ENCODE results near the gene KIAA0513.

Gene KIAA0513

GRCh38 chr16:85093705-85094104, 66.1 kb downstream of the KIAA0513 start:
- in situ Hi-C loops (cut with HindIII; ENCODE audit: low pct_ligation_motif_present, low sequenced_read_pairs), result no loop called here
- TF ChIP-seq CTCF (IDR thresholded peaks at IDR 0.05; ENCODE audit: low read depth, low read length, missing control alignments), result no peak
- Histone ChIP-seq H3K36me3 (replicated peaks) (no peaks in the 10 kb centered on the region), H3K27me3 (replicated peaks) (peaks cover 13% of the 10 kb centered on the region), H3K27ac (no peak overlapping the region), H3K4me3 (ENCODE audit: low read depth, low read length) (no peak overlapping the region)
- no peak for DNase-seq

- H3K27ac ChIP-seq, result no peak overlapping the region
- no peak for TF ChIP-seq CTCF (IDR thresholded peaks at IDR 0.05; ENCODE audit: low read depth, low read length, missing control alignments)
- in situ Hi-C loops (cut with HindIII; ENCODE audit: low pct_ligation_motif_present, low sequenced_read_pairs), result no loop called here
- no peak overlapping the region for H3K4me3 ChIP-seq (ENCODE audit: low read depth, low read length)
- H3K27me3 ChIP-seq (replicated peaks), result peaks cover 13% of the 10 kb centered on the region
- no peak for DNase-seq
- no peaks in the 10 kb centered on the region for H3K36me3 ChIP-seq (replicated peaks)
Measured at GRCh38 chr16:85094176-85094805, 66.7 kb downstream of the KIAA0513 start.

- TF ChIP-seq CTCF (IDR thresholded peaks at IDR 0.05; ENCODE audit: low read depth, low read length, missing control alignments), result no peak
- Histone ChIP-seq H3K27ac (no peak overlapping the region), H3K27me3 (replicated peaks) (peaks cover 13% of the 10 kb centered on the region), H3K36me3 (replicated peaks) (no peaks in the 10 kb centered on the region), H3K4me3 (ENCODE audit: low read depth, low read length) (no peak overlapping the region)
- no peak for DNase-seq
- in situ Hi-C loops (cut with HindIII; ENCODE audit: low pct_ligation_motif_present, low sequenced_read_pairs), result no loop called here
Measured at GRCh38 chr16:85094812-85095211, 67.2 kb downstream of the KIAA0513 start.

GRCh38 chr16:85096921-85097320, 69.3 kb downstream of the KIAA0513 start:
- Histone ChIP-seq H3K27ac (no peak overlapping the region), H3K27me3 (replicated peaks) (peaks cover 13% of the 10 kb centered on the region), H3K36me3 (replicated peaks) (no peaks in the 10 kb centered on the region), H3K4me3 (ENCODE audit: low read depth, low read length) (no peak overlapping the region)
- no peak for DNase-seq
- TF ChIP-seq CTCF (IDR thresholded peaks at IDR 0.05; ENCODE audit: low read depth, low read length, missing control alignments), result no peak
- in situ Hi-C loops (cut with HindIII; ENCODE audit: low pct_ligation_motif_present, low sequenced_read_pairs), result no loop called here

GRCh38 chr16:85098565-85098964, 71.0 kb downstream of the KIAA0513 start:
- H3K27me3 ChIP-seq (replicated peaks), result peaks cover 12% of the 10 kb centered on the region
- no peak for DNase-seq
- TF ChIP-seq CTCF (IDR thresholded peaks at IDR 0.05; ENCODE audit: low read depth, low read length, missing control alignments), result no peak

GRCh38 chr16:85100265-85100664, 72.7 kb downstream of the KIAA0513 start:
- no peak overlapping the region for H3K27ac ChIP-seq
- in situ Hi-C loops (cut with HindIII; ENCODE audit: low pct_ligation_motif_present, low sequenced_read_pairs), result no loop called here
- TF ChIP-seq CTCF (IDR thresholded peaks at IDR 0.05; ENCODE audit: low read depth, low read length, missing control alignments), result no peak
- peaks cover 10% of the 10 kb centered on the region for H3K27me3 ChIP-seq (replicated peaks)
- no peak overlapping the region for H3K4me3 ChIP-seq (ENCODE audit: low read depth, low read length)
- no peaks in the 10 kb centered on the region for H3K36me3 ChIP-seq (replicated peaks)
- no peak for DNase-seq

More at GRCh38 chr16:85098565-85098964, 71.0 kb downstream of the KIAA0513 start:
- in situ Hi-C loops (cut with HindIII; ENCODE audit: low pct_ligation_motif_present, low sequenced_read_pairs), result no loop called here
- Histone ChIP-seq H3K4me3 (ENCODE audit: low read depth, low read length) (no peak overlapping the region), H3K27ac (no peak overlapping the region), H3K36me3 (replicated peaks) (no peaks in the 10 kb centered on the region)
